ENCODE data around the gene GALNT5.

DNA sequence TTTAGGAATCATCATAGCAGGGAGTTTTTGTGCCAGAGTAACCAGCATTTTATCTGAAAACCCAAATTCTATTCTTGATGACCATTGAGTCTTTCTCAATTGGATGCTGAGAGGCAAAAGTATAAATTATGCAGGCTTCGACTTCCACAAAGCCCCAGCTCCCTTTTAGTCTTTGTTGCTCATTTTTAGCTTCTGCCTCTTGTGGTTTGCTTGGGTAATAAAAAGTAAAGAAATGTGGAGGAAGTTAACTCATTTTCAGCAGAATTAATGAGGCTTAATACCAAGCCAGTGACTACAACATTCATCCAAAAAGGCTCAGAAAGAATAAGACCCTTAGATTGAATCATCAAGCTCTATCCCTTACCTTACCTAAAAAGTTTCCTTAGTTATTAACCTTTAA lies 49.5 kb downstream of the GALNT5 start:
- TF ChIP-seq, protein P1, sequence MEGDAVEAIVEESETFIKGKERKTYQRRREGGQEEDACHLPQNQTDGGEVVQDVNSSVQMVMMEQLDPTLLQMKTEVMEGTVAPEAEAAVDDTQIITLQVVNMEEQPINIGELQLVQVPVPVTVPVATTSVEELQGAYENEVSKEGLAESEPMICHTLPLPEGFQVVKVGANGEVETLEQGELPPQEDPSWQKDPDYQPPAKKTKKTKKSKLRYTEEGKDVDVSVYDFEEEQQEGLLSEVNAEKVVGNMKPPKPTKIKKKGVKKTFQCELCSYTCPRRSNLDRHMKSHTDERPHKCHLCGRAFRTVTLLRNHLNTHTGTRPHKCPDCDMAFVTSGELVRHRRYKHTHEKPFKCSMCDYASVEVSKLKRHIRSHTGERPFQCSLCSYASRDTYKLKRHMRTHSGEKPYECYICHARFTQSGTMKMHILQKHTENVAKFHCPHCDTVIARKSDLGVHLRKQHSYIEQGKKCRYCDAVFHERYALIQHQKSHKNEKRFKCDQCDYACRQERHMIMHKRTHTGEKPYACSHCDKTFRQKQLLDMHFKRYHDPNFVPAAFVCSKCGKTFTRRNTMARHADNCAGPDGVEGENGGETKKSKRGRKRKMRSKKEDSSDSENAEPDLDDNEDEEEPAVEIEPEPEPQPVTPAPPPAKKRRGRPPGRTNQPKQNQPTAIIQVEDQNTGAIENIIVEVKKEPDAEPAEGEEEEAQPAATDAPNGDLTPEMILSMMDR (IDR thresholded peaks at IDR 0.05) = peak; percentile 30
- TF ChIP-seq EZH2phosphoT487 (IDR thresholded peaks at IDR 0.05) = no peak
- no peak for TF ChIP-seq EZH2 (IDR thresholded peaks at IDR 0.05)
